Keratinocyte (primary cell): Measurements from ENCODE around the gene MLH1. TPM values are rescaled to one million over a fixed set of nuclear protein-coding genes. Genes with fewer than 3 reads are reported as not detected.

Source experiments
- DNase-seq: peaks from one replicate; pipeline ENCODE4 v3.0.0-alpha.2; 2011; ENCODE audit warnings: low read depth, missing footprints, low spot score
- FAIRE-seq: peaks from 2 replicates; lab custom pipeline; 2011; peaks lifted over from hg19 to GRCh38; lab: Jason Lieb, UNC
- H2AFZ ChIP-seq: 2 replicates; pipeline ENCODE4 v1.6.0; 2012; ENCODE audit warnings: low read length, control low read depth, inconsistent platforms; ENCODE audit not compliant: control insufficient read depth
- H3K27ac ChIP-seq: 2 replicates; pipeline ENCODE4 v1.5.1; 2011; ENCODE audit warnings: low read length; ENCODE audit not compliant: control insufficient read depth, insufficient read depth
- H3K27me3 ChIP-seq: 3 replicates; pipeline ENCODE4 v1.6.0; 2011; ENCODE audit warnings: low read length; ENCODE audit not compliant: control insufficient read depth, insufficient read depth; ENCODE audit errors: extremely low read depth
- H3K36me3 ChIP-seq, 2 experiments: 2 replicates in 1 of 2; 3 replicates in 1 of 2; pipeline ENCODE4 v1.5.1; 2011; ENCODE audit warnings: low read length in 2 of 2, mild to moderate bottlenecking in 1 of 2; ENCODE audit not compliant: control insufficient read depth in 2 of 2, insufficient read depth in 2 of 2; ENCODE audit errors: extremely low read depth in 1 of 2
- H3K4me1 ChIP-seq: 3 replicates; pipeline ENCODE4 v1.5.1; 2011; ENCODE audit warnings: low read length; ENCODE audit not compliant: control insufficient read depth, insufficient read depth; ENCODE audit errors: extremely low read depth
- H3K4me2 ChIP-seq: 3 replicates; pipeline ENCODE4 v1.6.0; 2011; ENCODE audit warnings: low read depth, low read length; ENCODE audit not compliant: control insufficient read depth, insufficient read depth; ENCODE audit errors: extremely low read depth
- H3K4me3 ChIP-seq, 3 experiments: fragments of 200-600 bp in 1 of 3; sonication (generic) in 1 of 3; 2 replicates in 2 of 3; 3 replicates in 1 of 3; pipeline ENCODE4 v1.5.1; 2011 to 2016; ENCODE audit warnings: low read length in 3 of 3, mild to moderate bottlenecking in 3 of 3, control low read depth in 2 of 3, inconsistent platforms in 1 of 3, low read depth in 1 of 3, mixed read lengths in 1 of 3, mixed run types in 1 of 3, moderate library complexity in 1 of 3; ENCODE audit not compliant: control insufficient read depth in 2 of 3, insufficient read depth in 2 of 3; ENCODE audit errors: extremely low read depth in 1 of 3
- H3K79me2 ChIP-seq: 2 replicates; pipeline ENCODE4 v1.6.0; 2012; ENCODE audit warnings: low read length; ENCODE audit not compliant: control insufficient read depth, insufficient read depth
- H3K9ac ChIP-seq: 3 replicates; pipeline ENCODE4 v1.6.0; 2011; ENCODE audit warnings: low read length; ENCODE audit not compliant: control insufficient read depth, insufficient read depth; ENCODE audit errors: extremely low read depth
- H3K9me1 ChIP-seq: 3 replicates; pipeline ENCODE4 v1.6.0; 2011; ENCODE audit warnings: low read length; ENCODE audit not compliant: control insufficient read depth, insufficient read depth; ENCODE audit errors: extremely low read depth
- H3K9me3 ChIP-seq: 2 replicates; pipeline ENCODE4 v1.5.1; 2012; ENCODE audit warnings: low read depth, low read length; ENCODE audit not compliant: control insufficient read depth
- H4K20me1 ChIP-seq: 3 replicates; pipeline ENCODE4 v1.6.0; 2011; ENCODE audit warnings: low read length; ENCODE audit not compliant: control insufficient read depth, insufficient read depth; ENCODE audit errors: extremely low read depth
- CTCF ChIP-seq, 3 experiments: IDR thresholded peaks in 1 of 3; conservative IDR thresholded peaks in 1 of 3; optimal IDR thresholded peaks in 1 of 3; 2 replicates in 2 of 3; 3 replicates in 1 of 3; pipeline versions ENCODE3 to v1.5.1; 2011; ENCODE audit warnings: low read length in 3 of 3, mild to moderate bottlenecking in 3 of 3, moderate library complexity in 2 of 3, control low read depth in 1 of 3, inconsistent platforms in 1 of 3; ENCODE audit not compliant: insufficient read depth in 2 of 3; ENCODE audit errors: extremely low read depth in 1 of 3
- EZH2 ChIP-seq: IDR thresholded peaks from one replicate; pipeline ENCODE4 v1.6.1; 2012; ENCODE audit warnings: inconsistent platforms, mild to moderate bottlenecking, low read length, moderate library complexity
- dilution Hi-C: fragments of 300-500 bp; cut with MboI; formaldehyde crosslinking; loops from one replicate; pipeline ENCODE4 v1.7.0; 2020; ENCODE audit warnings: low sequenced_read_pairs; ENCODE audit not compliant: extremely low pct_ligation_motif_present
- polyA plus RNA-seq, 5 experiments: library from polyadenylated mRNA; depleted of rRNA in 3 of 5; stranded (reverse) in 3 of 5; stranded (forward) in 1 of 5; unstranded in 1 of 5; fragments of >200 nt; gene quantifications; 1 replicate in 1 of 5; 2 replicates in 3 of 5; 3 replicates in 1 of 5; pipeline versions ENCODE4 v1.2.1 to v1.2.3, GENCODE V29; 2011 to 2012; ENCODE audit warnings: missing spikeins in 2 of 5, low read depth in 1 of 5, low replicate concordance in 1 of 5

Gene MLH1
- polyA plus RNA-seq, 1 donor (not counting 4 experiments of a cell fraction or from before 2014, with no cell fraction given) = 44.7 TPM

GRCh38 chr3:36988356-36988755 lies 5.0 kb upstream of the MLH1 start:
- Histone ChIP-seq H2AFZ (no peak overlapping the region), H3K9me1 (no peaks in the 10 kb centered on the region), H3K27me3 (no peaks in the 10 kb centered on the region), H3K36me3 (peaks cover 8 to 15% of the 10 kb centered on the region in 2 experiments), H3K79me2 (peaks cover 43% of the 10 kb centered on the region), H3K4me2 (no peak overlapping the region), H4K20me1 (peaks cover 3% of the 10 kb centered on the region), H3K4me3 (no peak overlapping the region), H3K4me1 (peaks cover 28% of the 10 kb centered on the region), H3K27ac (no peak overlapping the region), H3K9me3 (no peaks in the 10 kb centered on the region), H3K9ac (no peak overlapping the region)
- TF ChIP-seq EZH2 (no peak), CTCF (optimal IDR thresholded peaks at IDR 0.05 in 1 of 3, IDR thresholded peaks at IDR 0.05 in 1 of 3, conservative IDR thresholded peaks at IDR 0.05 in 1 of 3; ENCODE audit: extremely low read depth in 1 of 3, insufficient read depth in 2 of 3, low read length in 3 of 3) (no peak)
- FAIRE-seq (no peak), DNase-seq (no peak)
- dilution Hi-C loops = no loop called here

GRCh38 chr3:36989005-36989404 lies 4.3 kb upstream of the MLH1 start:
- no peaks in the 10 kb centered on the region for H3K9me3 ChIP-seq
- DNase-seq (no peak), FAIRE-seq (no peak)
- TF ChIP-seq EZH2 (no peak), CTCF (optimal IDR thresholded peaks at IDR 0.05 in 1 of 3, IDR thresholded peaks at IDR 0.05 in 1 of 3, conservative IDR thresholded peaks at IDR 0.05 in 1 of 3; ENCODE audit: extremely low read depth in 1 of 3, insufficient read depth in 2 of 3, low read length in 3 of 3) (no peak)
- H3K4me2 ChIP-seq = peak overlapping the region; percentile 67
- H3K4me3 ChIP-seq = no peak overlapping the region
- no peak overlapping the region for H2AFZ ChIP-seq
- H3K79me2 ChIP-seq = peaks cover 45% of the 10 kb centered on the region
- H4K20me1 ChIP-seq = peaks cover 3% of the 10 kb centered on the region
- peaks cover 8 to 15% of the 10 kb centered on the region in 2 experiments for H3K36me3 ChIP-seq
- H3K9me1 ChIP-seq = no peaks in the 10 kb centered on the region
- H3K9ac ChIP-seq = no peak overlapping the region
- dilution Hi-C loops = no loop called here
- H3K27me3 ChIP-seq = no peaks in the 10 kb centered on the region
- peaks cover 28% of the 10 kb centered on the region for H3K4me1 ChIP-seq
- H3K27ac ChIP-seq = no peak overlapping the region
